Calu3 (cell line): ENCODE data around the gene PSMD13. TPM values are rescaled to one million over a fixed set of nuclear protein-coding genes. Genes with fewer than 3 reads are reported as not detected.

Experiments
- BruUV-seq: library from RNA; stranded (reverse); fragments of 400-500 nt; replicated peaks from 2 replicates; lab custom pipeline; 2021; lab: Mats Ljungman, UMichigan
- CTCF ChIA-PET: fragments of 300-600 bp; sonication (Branson Sonifier 250); formaldehyde crosslinking; loops from one replicate; lab custom pipeline; 2022; ENCODE audit warnings: antibody characterized with exemption; lab: Charles Lee
- DNase-seq: peaks from one replicate; pipeline ENCODE4 v3.0.0; 2022
- H3K27ac Mint-ChIP-seq: one replicate; pipeline ENCODE4 v1.8.0; 2022; ENCODE audit warnings: mixed read lengths; ENCODE audit not compliant: unreplicated experiment
- H3K27me3 Mint-ChIP-seq: one replicate; pipeline ENCODE4 v1.8.0; 2022; ENCODE audit warnings: mixed read lengths; ENCODE audit not compliant: unreplicated experiment
- H3K36me3 Mint-ChIP-seq: one replicate; pipeline ENCODE4 v1.8.0; 2022; ENCODE audit warnings: mild to moderate bottlenecking, moderate library complexity, mixed read lengths; ENCODE audit not compliant: insufficient read depth, unreplicated experiment
- H3K4me1 Mint-ChIP-seq: one replicate; pipeline ENCODE4 v1.8.0; 2022; ENCODE audit warnings: mild to moderate bottlenecking, low read depth, mixed read lengths; ENCODE audit not compliant: unreplicated experiment
- H3K4me3 Mint-ChIP-seq: one replicate; pipeline ENCODE4 v1.8.0; 2022; ENCODE audit warnings: mild to moderate bottlenecking, low read depth, moderate library complexity, mixed read lengths; ENCODE audit not compliant: unreplicated experiment
- H3K9me3 Mint-ChIP-seq: one replicate; pipeline ENCODE4 v1.8.0; 2022; ENCODE audit warnings: low read depth, mixed read lengths; ENCODE audit not compliant: unreplicated experiment
- CTCF ChIP-seq: fragments of 200-600 bp; IDR thresholded peaks from one replicate; pipeline ENCODE4 v1.8.0; 2022; ENCODE audit warnings: antibody characterized with exemption; ENCODE audit not compliant: unreplicated experiment
- intact Hi-C: fragments of 100-400 bp; cut with micrococcal nuclease; formaldehyde crosslinking; loops from one replicate; pipeline ENCODE4 v1.10.0; 2022; ENCODE audit not compliant: unreplicated experiment
- total RNA-seq: library from RNA; stranded (reverse); gene quantifications from 2 replicates; pipeline ENCODE4 v1.2.3, GENCODE V29; 2022

PSMD13 gene
- total RNA-seq, 1 experiment from 2014 or later, result 172 TPM

- Mint-ChIP-seq H3K9me3 (no peaks in the 10 kb centered on the region), H3K36me3 (peaks cover 5% of the 10 kb centered on the region), H3K4me3 (no peak overlapping the region), H3K27me3 (no peaks in the 10 kb centered on the region), H3K4me1 (no peaks in the 10 kb centered on the region), H3K27ac (no peak overlapping the region)
- no peak for TF ChIP-seq CTCF
- intact Hi-C loops, result no loop called here
- BruUV-seq, result no TSS peak
- CTCF ChIA-PET, result no interaction called here
- no peak for DNase-seq
These were observed 12.4 kb upstream of the PSMD13 start for GRCh38 chr11:224424-224823.

- CTCF ChIA-PET, result no interaction called here
- no TSS peak for BruUV-seq
- no peaks in the 10 kb centered on the region for H3K27me3 Mint-ChIP-seq
- DNase-seq, result no peak
- H3K4me3 Mint-ChIP-seq, result no peak overlapping the region
- no peaks in the 10 kb centered on the region for H3K4me1 Mint-ChIP-seq
- intact Hi-C loops, result no loop called here
- H3K9me3 Mint-ChIP-seq, result no peaks in the 10 kb centered on the region
- TF ChIP-seq CTCF, result no peak
- peaks cover 5% of the 10 kb centered on the region for H3K36me3 Mint-ChIP-seq
- no peak overlapping the region for H3K27ac Mint-ChIP-seq
These were observed 10.9 kb upstream of the PSMD13 start for GRCh38 chr11:225734-226453.

- Mint-ChIP-seq H3K4me1 (no peaks in the 10 kb centered on the region), H3K9me3 (no peaks in the 10 kb centered on the region), H3K4me3 (no peak overlapping the region), H3K36me3 (peaks cover 6% of the 10 kb centered on the region), H3K27ac (no peak overlapping the region), H3K27me3 (no peaks in the 10 kb centered on the region)
- DNase-seq, result no peak
- CTCF ChIA-PET, result no interaction called here
- intact Hi-C loops, result no loop called here
- no peak for TF ChIP-seq CTCF
- no TSS peak for BruUV-seq
These were observed 8.9 kb upstream of the PSMD13 start for GRCh38 chr11:227824-228379.

- intact Hi-C loops, result no loop called here
- CTCF ChIA-PET, result no interaction called here
- peaks cover 14% of the 10 kb centered on the region for H3K36me3 Mint-ChIP-seq
- TF ChIP-seq CTCF, result no peak
- H3K9me3 Mint-ChIP-seq, result no peaks in the 10 kb centered on the region
- no peaks in the 10 kb centered on the region for H3K4me1 Mint-ChIP-seq
- no peak overlapping the region for H3K4me3 Mint-ChIP-seq
- DNase-seq, result no peak
- no peak overlapping the region for H3K27ac Mint-ChIP-seq
- H3K27me3 Mint-ChIP-seq, result no peaks in the 10 kb centered on the region
- BruUV-seq, result no TSS peak
These were observed 6.3 kb upstream of the PSMD13 start for GRCh38 chr11:230431-230830.
